CD4-positive, alpha-beta T cell treated with Interleukin-10 for 1 hour (primary cell): ENCODE results near the gene GSTA5.
A peak's percentile ranks its signal among the peaks of the same experiment; 100 is the strongest.
"Not testable (repeated sequence)": the region's sequence is repeated elsewhere in the genome, so short reads cannot be mapped to it uniquely, and the experiment has no call there.

Experiments
- DNase-seq: peaks from one replicate; pipeline ENCODE4 v3.0.0-alpha.2; 2020

The GSTA5 gene

GRCh38 chr6:52840763-52841585 is at the start of gene GSTA5:
GSTA5 (minus strand) TSS chr6:52840813.
- no peak for DNase-seq

- no peak for DNase-seq
Measured at GRCh38 chr6:52890018-52890417, 49.4 kb upstream of the GSTA5 start.

GRCh38 chr6:52887910-52888524 is 47.4 kb upstream of the GSTA5 start:
- no peak for DNase-seq

GRCh38 chr6:52881996-52882841 is 41.6 kb upstream of the GSTA5 start:
- peak; percentile 79 for DNase-seq

GRCh38 chr6:52881662-52881995 is 41.0 kb upstream of the GSTA5 start:
- no peak for DNase-seq

GRCh38 chr6:52877786-52878185 is 37.2 kb upstream of the GSTA5 start:
- no peak for DNase-seq

- DNase-seq: no peak
Measured at GRCh38 chr6:52877168-52877567, 36.6 kb upstream of the GSTA5 start.

- DNase-seq: no peak
Measured at GRCh38 chr6:52876056-52876787, 35.6 kb upstream of the GSTA5 start.

- DNase-seq: no peak
Measured at GRCh38 chr6:52872031-52872430, 31.4 kb upstream of the GSTA5 start.

GRCh38 chr6:52871621-52872020 is 31.0 kb upstream of the GSTA5 start:
- no peak for DNase-seq

- not testable (repeated sequence) for DNase-seq
Measured at GRCh38 chr6:52870335-52871091, 29.9 kb upstream of the GSTA5 start.

- DNase-seq: not testable (repeated sequence)
Measured at GRCh38 chr6:52868899-52869298, 28.3 kb upstream of the GSTA5 start.

- DNase-seq: no peak
Measured at GRCh38 chr6:52868240-52868639, 27.6 kb upstream of the GSTA5 start.

GRCh38 chr6:52861151-52861550 is 20.5 kb upstream of the GSTA5 start:
- DNase-seq: not testable (repeated sequence)

- no peak for DNase-seq
Measured at GRCh38 chr6:52858416-52858815, 17.8 kb upstream of the GSTA5 start.

- DNase-seq: not testable (repeated sequence)
Measured at GRCh38 chr6:52856137-52856536, 15.5 kb upstream of the GSTA5 start.

GRCh38 chr6:52849137-52849536 is 8.5 kb upstream of the GSTA5 start:
- no peak for DNase-seq

- DNase-seq: no peak
Measured at GRCh38 chr6:52846002-52846401, 5.4 kb upstream of the GSTA5 start.

- no peak for DNase-seq
Measured at GRCh38 chr6:52843605-52844004, 3.0 kb upstream of the GSTA5 start.

GRCh38 chr6:52839124-52840055 is 1.2 kb downstream of the GSTA5 start:
- DNase-seq: peak; percentile 55

GRCh38 chr6:52834481-52834880 is 6.1 kb downstream of the GSTA5 start:
- DNase-seq: no peak
